ENCODE measurements around the gene DNAJC3.

The DNAJC3 gene

GRCh38 chr13:95642999-95643398 is 33.9 kb upstream of the DNAJC3 start:
- no peak for TF ChIP-seq REST (IDR thresholded peaks at IDR 0.05; ENCODE audit: insufficient read depth in 1 of 2, low read depth in 2 of 2, low read length in 2 of 2)
- TF ChIP-seq TAF1 (IDR thresholded peaks at IDR 0.05; ENCODE audit: borderline replicate concordance, insufficient read depth, low read length) = no peak
- no peak for TF ChIP-seq POLR2AphosphoS5 (IDR thresholded peaks at IDR 0.05; ENCODE audit: low read depth, low read length)
- no peak for TF ChIP-seq SIN3A (IDR thresholded peaks at IDR 0.05; ENCODE audit: borderline replicate concordance, insufficient read depth, low read length)
- TF ChIP-seq FOXP2 (optimal IDR thresholded peaks at IDR 0.05; ENCODE audit: borderline replicate concordance, extremely low read depth, extremely low read length, insufficient read depth) = no peak

DNA sequence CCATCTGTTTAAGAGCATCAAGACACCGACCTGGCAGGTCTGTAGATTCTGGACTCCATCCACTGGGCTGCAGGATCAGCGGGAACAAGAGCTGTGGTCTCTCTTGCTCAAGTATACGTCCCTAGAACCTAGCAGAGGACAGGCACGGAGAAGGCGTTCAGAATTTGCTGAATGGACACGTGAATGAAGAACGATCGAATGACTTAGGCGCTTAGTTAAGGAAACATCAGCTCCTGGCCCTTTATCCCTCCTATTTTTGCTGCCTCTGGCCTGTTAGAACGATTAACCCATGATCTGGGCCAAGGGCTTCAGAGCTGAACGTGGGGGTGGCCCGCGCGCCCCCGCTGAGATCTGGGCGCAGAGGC is 33.4 kb upstream of the DNAJC3 start:
- no peak for TF ChIP-seq POLR2AphosphoS5 (IDR thresholded peaks at IDR 0.05; ENCODE audit: low read depth, low read length)
- no peak for TF ChIP-seq REST (IDR thresholded peaks at IDR 0.05; ENCODE audit: insufficient read depth in 1 of 2, low read depth in 2 of 2, low read length in 2 of 2)
- TF ChIP-seq SIN3A (IDR thresholded peaks at IDR 0.05; ENCODE audit: borderline replicate concordance, insufficient read depth, low read length) = no peak
- no peak for TF ChIP-seq TAF1 (IDR thresholded peaks at IDR 0.05; ENCODE audit: borderline replicate concordance, insufficient read depth, low read length)
- TF ChIP-seq FOXP2 (optimal IDR thresholded peaks at IDR 0.05; ENCODE audit: borderline replicate concordance, extremely low read depth, extremely low read length, insufficient read depth) = no peak

DNA sequence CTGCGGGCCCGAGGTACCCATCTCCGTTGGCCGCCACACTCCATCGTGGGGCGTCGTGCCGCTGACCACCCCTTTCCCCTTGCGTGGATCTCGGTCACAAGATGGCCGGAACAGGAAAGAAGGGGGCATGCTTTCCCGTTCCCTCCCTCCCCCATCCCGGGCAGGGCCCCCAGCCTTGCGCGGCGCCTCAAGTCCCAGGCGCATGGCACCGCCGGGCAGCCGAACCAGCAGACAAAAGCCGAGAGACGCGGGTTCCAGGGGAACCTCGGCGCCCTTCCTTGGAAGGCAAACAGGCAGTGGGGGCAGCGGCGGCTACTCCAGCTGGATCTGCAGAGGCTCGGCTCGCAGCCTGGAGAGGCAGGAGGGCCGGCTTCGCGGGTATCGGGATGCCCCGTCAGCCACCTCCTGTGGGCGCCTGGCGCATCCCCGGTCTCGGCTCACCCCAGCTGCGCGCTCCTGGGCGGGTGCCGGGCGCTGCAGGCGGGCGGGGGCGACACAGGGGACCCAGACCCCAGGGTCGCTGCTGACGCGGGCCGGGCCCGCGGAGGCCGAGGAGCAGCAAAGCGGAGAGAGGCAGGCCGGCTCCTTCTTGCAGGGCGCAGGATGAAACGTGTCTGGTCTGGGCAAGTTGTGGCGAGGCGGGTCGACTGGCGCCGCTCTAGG is 32.9 kb upstream of the DNAJC3 start:
- TF ChIP-seq REST (IDR thresholded peaks at IDR 0.05; ENCODE audit: insufficient read depth in 1 of 2, low read depth in 2 of 2, low read length in 2 of 2) = no peak
- TF ChIP-seq FOXP2 (optimal IDR thresholded peaks at IDR 0.05; ENCODE audit: borderline replicate concordance, extremely low read depth, extremely low read length, insufficient read depth) = no peak
- TF ChIP-seq TAF1 (IDR thresholded peaks at IDR 0.05; ENCODE audit: borderline replicate concordance, insufficient read depth, low read length) = no peak
- TF ChIP-seq SIN3A (IDR thresholded peaks at IDR 0.05; ENCODE audit: borderline replicate concordance, insufficient read depth, low read length) = no peak
- no peak for TF ChIP-seq POLR2AphosphoS5 (IDR thresholded peaks at IDR 0.05; ENCODE audit: low read depth, low read length)

GRCh38 chr13:95644601-95645052 is 32.3 kb upstream of the DNAJC3 start, which contains the start of gene DZIP1:
DZIP1 (minus strand) TSS chr13:95644706; CDS start chr13:95642029, 2,677 bp downstream.
- TF ChIP-seq REST (IDR thresholded peaks at IDR 0.05; ENCODE audit: insufficient read depth in 1 of 2, low read depth in 2 of 2, low read length in 2 of 2) = no peak
- TF ChIP-seq TAF1 (IDR thresholded peaks at IDR 0.05; ENCODE audit: borderline replicate concordance, insufficient read depth, low read length) = 0 out of 2 replicates have a peak, but pooled peaks have one; percentile 60
- TF ChIP-seq FOXP2 (optimal IDR thresholded peaks at IDR 0.05; ENCODE audit: borderline replicate concordance, extremely low read depth, extremely low read length, insufficient read depth) = peak; percentile 33
- 0 out of 2 replicates have a peak, but pooled peaks have one; percentile 15 for TF ChIP-seq SIN3A (IDR thresholded peaks at IDR 0.05; ENCODE audit: borderline replicate concordance, insufficient read depth, low read length)
- peak; percentile 49 for TF ChIP-seq POLR2AphosphoS5 (IDR thresholded peaks at IDR 0.05; ENCODE audit: low read depth, low read length)
